ENCODE data around the gene SMG5.

- no peak for TF ChIP-seq CTCF (conservative IDR thresholded peaks at IDR 0.05; ENCODE audit: low read depth in 2 of 2)
- TF ChIP-seq REST (IDR thresholded peaks at IDR 0.05; ENCODE audit: unreplicated experiment) = no peak
- no peak for TF ChIP-seq ZNF114 (CRISPR knock-in tag; IDR thresholded peaks at IDR 0.05)
- TF ChIP-seq EZH2 (IDR thresholded peaks at IDR 0.05; ENCODE audit: low read depth, unreplicated experiment) = no peak
- TF ChIP-seq EZH2phosphoT487 (IDR thresholded peaks at IDR 0.05; ENCODE audit: unreplicated experiment) = no peak
- TF ChIP-seq JUNB (IDR thresholded peaks at IDR 0.05; ENCODE audit: unreplicated experiment) = no peak
- TF ChIP-seq POLR2AphosphoS5 (IDR thresholded peaks at IDR 0.05; ENCODE audit: low read depth) = no peak
- TF ChIP-seq STAT1 (IDR thresholded peaks at IDR 0.05; ENCODE audit: unreplicated experiment) = no peak
- TF ChIP-seq CREB1 (CRISPR knock-in tag; IDR thresholded peaks at IDR 0.05; ENCODE audit: low read depth) = no peak
- TF ChIP-seq, protein P1, sequence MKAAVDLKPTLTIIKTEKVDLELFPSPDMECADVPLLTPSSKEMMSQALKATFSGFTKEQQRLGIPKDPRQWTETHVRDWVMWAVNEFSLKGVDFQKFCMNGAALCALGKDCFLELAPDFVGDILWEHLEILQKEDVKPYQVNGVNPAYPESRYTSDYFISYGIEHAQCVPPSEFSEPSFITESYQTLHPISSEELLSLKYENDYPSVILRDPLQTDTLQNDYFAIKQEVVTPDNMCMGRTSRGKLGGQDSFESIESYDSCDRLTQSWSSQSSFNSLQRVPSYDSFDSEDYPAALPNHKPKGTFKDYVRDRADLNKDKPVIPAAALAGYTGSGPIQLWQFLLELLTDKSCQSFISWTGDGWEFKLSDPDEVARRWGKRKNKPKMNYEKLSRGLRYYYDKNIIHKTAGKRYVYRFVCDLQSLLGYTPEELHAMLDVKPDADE (IDR thresholded peaks at IDR 0.05) = no peak
- no peak for TF ChIP-seq ZNF331 (CRISPR knock-in tag; IDR thresholded peaks at IDR 0.05; ENCODE audit: low read depth)
Measured at GRCh38 chr1:156276966-156277381, 5.7 kb downstream of the SMG5 start.

Measured in GM23338 (cell line).